Epithelial cell of proximal tubule (primary cell): ENCODE data around the gene TRIM74. TPM values are rescaled to one million over a fixed set of nuclear protein-coding genes. Genes with fewer than 3 reads are reported as not detected.

ENCODE experiments used
- total RNA-seq: library from RNA; depleted of rRNA; stranded (reverse); fragments of >200 nt; gene quantifications from 2 replicates; pipeline ENCODE4 v1.2.3, GENCODE V29; 2015

TRIM74 gene
- total RNA-seq, 1 donor from 2014 or later, result not detected

Other genes with a start within 250 kb of the TRIM74 start
- gene TYW1B, start 141.3 kb downstream of the TRIM74 start, total RNA-seq, result 0.80 and 1.3 TPM in 2 replicates
- 6.6 and 9.8 TPM in 2 replicates for gene POM121, start 44.4 kb downstream of the TRIM74 start, total RNA-seq
- not detected in 2 replicates for gene SPDYE8, start 60.3 kb upstream of the TRIM74 start, total RNA-seq
- not detected in 2 replicates for gene SPDYE11, start 88.4 kb upstream of the TRIM74 start, total RNA-seq
- not detected in 2 replicates for gene SPDYE9, start 116.6 kb upstream of the TRIM74 start, total RNA-seq